PC-3 (cell line): ENCODE measurements around the gene ULK4. TPM values are rescaled to one million over a fixed set of nuclear protein-coding genes. Genes with fewer than 3 reads are reported as not detected.
A peak's percentile ranks its signal among the peaks of the same experiment; 100 is the strongest.

Experiments
- ATAC-seq: fragments of 200-7000 bp; cut with Tn5 transposase; 2 replicates; pipeline ENCODE4 v1.9.1; 2020; ENCODE audit warnings: mild to moderate bottlenecking, moderate library complexity
- BruUV-seq: library from RNA; stranded (reverse); fragments of 400-500 nt; replicated peaks from 2 replicates; lab custom pipeline; 2021; lab: Mats Ljungman, UMichigan
- CTCF ChIA-PET: fragments of 300-600 bp; sonication (Branson Sonifier 250); formaldehyde crosslinking; loops from one replicate; lab custom pipeline; 2022; ENCODE audit warnings: antibody characterized with exemption; lab: Charles Lee
- POLR2A ChIA-PET: fragments of 300-600 bp; sonication (Branson Sonifier 250); formaldehyde crosslinking; loops from one replicate; lab custom pipeline; 2022; ENCODE audit warnings: antibody characterized with exemption; ENCODE audit not compliant: unreplicated experiment; lab: Charles Lee
- DNase-seq: peaks from one replicate; pipeline ENCODE4 v3.0.0-alpha.2; 2015
- H2AFZ ChIP-seq: fragments of 300-600 bp; sonication (generic); 2 replicates; pipeline ENCODE4 v1.6.0; 2016; ENCODE audit warnings: antibody characterized with exemption, low read length
- H3F3A ChIP-seq: fragments of 300-600 bp; sonication (generic); one replicate; pipeline ENCODE4 v1.6.0; 2017; ENCODE audit warnings: antibody characterized with exemption, low read length, control low read depth, mild to moderate bottlenecking; ENCODE audit not compliant: unreplicated experiment
- H3K27ac ChIP-seq: fragments of 300-600 bp; sonication (generic); 2 replicates; pipeline ENCODE4 v1.5.1; 2016; ENCODE audit warnings: mild to moderate bottlenecking, low read length
- H3K27me3 ChIP-seq: fragments of 300-600 bp; sonication (generic); 2 replicates; pipeline ENCODE4 v1.6.1; 2016; ENCODE audit warnings: low read length, mixed read lengths
- H3K36me3 ChIP-seq: fragments of 300-600 bp; sonication (generic); 2 replicates; pipeline ENCODE4 v1.6.1; 2016; ENCODE audit warnings: low read depth, mixed run types, low read length, mixed read lengths
- H3K4me1 ChIP-seq: fragments of 300-600 bp; sonication (generic); 2 replicates; pipeline ENCODE4 v1.5.1; 2016; ENCODE audit warnings: low read length; ENCODE audit not compliant: insufficient read depth
- H3K4me2 ChIP-seq: fragments of 300-600 bp; sonication (generic); 2 replicates; pipeline ENCODE4 v1.6.0; 2016; ENCODE audit warnings: low read length
- H3K4me3 ChIP-seq: fragments of 300-600 bp; sonication (generic); 2 replicates; pipeline ENCODE4 v1.5.1; 2016; ENCODE audit warnings: mild to moderate bottlenecking, low read length, mixed read lengths
- H3K79me2 ChIP-seq: fragments of 300-600 bp; sonication (generic); 2 replicates; pipeline ENCODE4 v1.6.1; 2017; ENCODE audit warnings: low read length, mixed read lengths
- H3K9ac ChIP-seq: fragments of 300-600 bp; sonication (generic); 2 replicates; pipeline ENCODE4 v1.6.0; 2016; ENCODE audit warnings: mild to moderate bottlenecking, low read length
- H3K9me2 ChIP-seq: fragments of 300-600 bp; sonication (generic); replicated peaks from 2 replicates; pipeline ENCODE4 v1.6.1; 2016; ENCODE audit warnings: mixed run types, low read length, mixed read lengths
- H3K9me3 ChIP-seq: fragments of 300-600 bp; sonication (generic); 2 replicates; pipeline ENCODE4 v1.6.1; 2016; ENCODE audit warnings: low read length, mixed read lengths
- H4K20me1 ChIP-seq: fragments of 300-600 bp; sonication (generic); 2 replicates; pipeline ENCODE4 v1.6.1; 2016; ENCODE audit warnings: low read length, mixed read lengths
- CTCF ChIP-seq: fragments of 300-600 bp; sonication (generic); conservative IDR thresholded peaks from 2 replicates; pipeline ENCODE4 v1.5.1; 2017; ENCODE audit warnings: antibody characterized with exemption, low read depth, mild to moderate bottlenecking, low read length
- EZH2 ChIP-seq: fragments of 300-600 bp; sonication (generic); IDR thresholded peaks from one replicate; pipeline ENCODE4 v1.6.1; 2017; ENCODE audit warnings: antibody characterized with exemption, mild to moderate bottlenecking, low read length; ENCODE audit not compliant: unreplicated experiment
- EZH2phosphoT487 ChIP-seq: fragments of 300-600 bp; sonication (generic); IDR thresholded peaks from 2 replicates; pipeline ENCODE4 v1.6.1; 2018; ENCODE audit warnings: mild to moderate bottlenecking, antibody characterized with exemption, low read length, borderline replicate concordance
- intact Hi-C: fragments of 100-400 bp; cut with micrococcal nuclease; formaldehyde crosslinking; loops from 2 replicates; pipeline ENCODE4 v1.9.0; 2023
- total RNA-seq: library from RNA; depleted of rRNA; stranded (reverse); fragments of >200 nt; gene quantifications from 2 replicates; pipeline ENCODE4 v1.2.3, GENCODE V29; 2014

ULK4 gene
- total RNA-seq, 1 experiment from 2014 or later, result 4.8 TPM

- no TSS peak for BruUV-seq
- CTCF ChIA-PET, result no interaction called here
- TF ChIP-seq CTCF (no peak), EZH2phosphoT487 (no peak), EZH2 (no peak)
- H3K9me2 ChIP-seq, result no peaks in the 10 kb centered on the region
- no peaks in the 10 kb centered on the region for H3K79me2 ChIP-seq
- H3F3A ChIP-seq, result no peaks in the 10 kb centered on the region
- no peak overlapping the region for H3K4me3 ChIP-seq
- POLR2A ChIA-PET, result no interaction called here
- no peak overlapping the region for H3K4me2 ChIP-seq
- peak overlapping the region; percentile 46; the same call in 1 of the 2 replicates for H2AFZ ChIP-seq
- no peaks in the 10 kb centered on the region for H3K9me3 ChIP-seq
- H3K9ac ChIP-seq, result no peak overlapping the region
- intact Hi-C loops, result no loop called here
- no peaks in the 10 kb centered on the region for H4K20me1 ChIP-seq
- ATAC-seq (no peak), DNase-seq (no peak)
- H3K36me3 ChIP-seq, result no peaks in the 10 kb centered on the region
- H3K27me3 ChIP-seq, result no peaks in the 10 kb centered on the region
- no peaks in the 10 kb centered on the region for H3K4me1 ChIP-seq
- 0 out of 2 replicates have a peak overlapping the region, but pooled peaks have one; percentile 23 for H3K27ac ChIP-seq
These were observed 454.4 kb downstream of the ULK4 start for GRCh38 chr3:41507336-41508062.

GRCh38 chr3:41503998-41504623 is 457.8 kb downstream of the ULK4 start:
- ChIA-PET POLR2A (no interaction called here), CTCF (no interaction called here)
- H3K4me3 ChIP-seq, result no peak overlapping the region

More at GRCh38 chr3:41503998-41504623, 457.8 kb downstream of the ULK4 start:
- ATAC-seq (no peak), DNase-seq (no peak)
- Histone ChIP-seq H3K9ac (no peak overlapping the region), H3K36me3 (no peaks in the 10 kb centered on the region), H2AFZ (no peak overlapping the region), H3K4me2 (no peak overlapping the region), H3K4me1 (no peaks in the 10 kb centered on the region), H3K27me3 (no peaks in the 10 kb centered on the region), H3K9me3 (no peaks in the 10 kb centered on the region), H3K27ac (no peak overlapping the region), H3K79me2 (no peaks in the 10 kb centered on the region), H3F3A (no peaks in the 10 kb centered on the region), H4K20me1 (no peaks in the 10 kb centered on the region), H3K9me2 (no peaks in the 10 kb centered on the region)
- no TSS peak for BruUV-seq
- TF ChIP-seq EZH2 (no peak), EZH2phosphoT487 (no peak), CTCF (no peak)
- intact Hi-C loops, result no loop called here
